GM23338 (cell line): ENCODE data around the gene FGF13. TPM values are rescaled to one million over a fixed set of nuclear protein-coding genes. Genes with fewer than 3 reads are reported as not detected.
A peak's percentile ranks its signal among the peaks of the same experiment; 100 is the strongest.

ENCODE experiments used
- ATAC-seq: fragments of 200-7000 bp; cut with Tn5 transposase; 3 replicates; pipeline ENCODE4 v1.9.1; 2020
- DNase-seq: peaks from one replicate; pipeline ENCODE4 v3.0.0-alpha.2; 2015; ENCODE audit warnings: low spot score
- H2AFZ ChIP-seq: fragments of 200-600 bp; sonication (generic); 2 replicates; pipeline ENCODE4 v1.8.0; 2016; ENCODE audit warnings: antibody characterized with exemption, mild to moderate bottlenecking, moderate library complexity
- H3F3A ChIP-seq: fragments of 200-600 bp; sonication (generic); replicated peaks from 2 replicates; pipeline ENCODE4 v1.8.0; 2017; ENCODE audit warnings: antibody characterized with exemption, mixed run types, low read depth
- H3K27ac ChIP-seq: fragments of 200-600 bp; sonication (generic); 2 replicates; pipeline ENCODE4 v1.6.1; 2016; ENCODE audit warnings: low read depth
- H3K27me3 ChIP-seq: fragments of 200-600 bp; sonication (generic); 2 replicates; pipeline ENCODE4 v1.8.0; 2016; ENCODE audit warnings: mild to moderate bottlenecking, mixed run types, moderate library complexity; ENCODE audit not compliant: insufficient read depth
- H3K36me3 ChIP-seq: fragments of 200-600 bp; sonication (generic); 2 replicates; pipeline ENCODE4 v1.8.0; 2016; ENCODE audit warnings: mild to moderate bottlenecking; ENCODE audit not compliant: insufficient read depth
- H3K4me1 ChIP-seq: fragments of 200-600 bp; sonication (generic); 2 replicates; pipeline ENCODE4 v1.8.0; 2016; ENCODE audit warnings: mild to moderate bottlenecking, moderate library complexity; ENCODE audit not compliant: insufficient read depth
- H3K4me2 ChIP-seq: fragments of 200-600 bp; sonication (generic); 2 replicates; pipeline ENCODE4 v1.7.1; 2017; ENCODE audit warnings: mixed run types
- H3K4me3 ChIP-seq: fragments of 200-600 bp; sonication (generic); 2 replicates; pipeline ENCODE4 v1.6.1; 2016; ENCODE audit warnings: mixed run types
- H3K79me2 ChIP-seq: fragments of 200-600 bp; sonication (generic); replicated peaks from 2 replicates; pipeline ENCODE4 v1.8.0; 2017; ENCODE audit warnings: mild to moderate bottlenecking; ENCODE audit not compliant: insufficient read depth
- H3K9me2 ChIP-seq: fragments of 200-600 bp; sonication (generic); 2 replicates; pipeline ENCODE4 v1.8.0; 2017; ENCODE audit not compliant: insufficient read depth
- H4K20me1 ChIP-seq: fragments of 200-600 bp; sonication (generic); replicated peaks from 2 replicates; pipeline ENCODE4 v1.8.0; 2017; ENCODE audit warnings: mild to moderate bottlenecking; ENCODE audit not compliant: insufficient read depth
- H3K27ac Mint-ChIP-seq: 2 replicates; pipeline ENCODE4 v1.8.0; 2020; ENCODE audit warnings: inconsistent platforms, mild to moderate bottlenecking, moderate library complexity, mixed read lengths
- H3K27me3 Mint-ChIP-seq: 3 replicates; pipeline ENCODE4 v1.8.0; 2022; ENCODE audit warnings: low read depth, mild to moderate bottlenecking, moderate library complexity, mixed read lengths, inconsistent platforms; ENCODE audit not compliant: insufficient read depth, poor library complexity
- H3K36me3 Mint-ChIP-seq: 3 replicates; pipeline ENCODE4 v1.8.0; 2021; ENCODE audit warnings: low read depth, mild to moderate bottlenecking, inconsistent platforms, moderate library complexity, mixed read lengths
- H3K4me1 Mint-ChIP-seq: 3 replicates; pipeline ENCODE4 v1.8.0; 2020; ENCODE audit warnings: mild to moderate bottlenecking, inconsistent platforms, mixed read lengths
- H3K4me3 Mint-ChIP-seq: 3 replicates; pipeline ENCODE4 v1.8.0; 2021; ENCODE audit warnings: moderate library complexity, mild to moderate bottlenecking, inconsistent platforms, mixed read lengths
- H3K9me3 Mint-ChIP-seq: 3 replicates; pipeline ENCODE4 v1.8.0; 2020; ENCODE audit warnings: moderate library complexity, mild to moderate bottlenecking, inconsistent platforms, mixed read lengths
- EZH2 ChIP-seq: fragments of 200-600 bp; sonication (generic); IDR thresholded peaks from one replicate; pipeline ENCODE4 v1.8.0; 2017; ENCODE audit warnings: antibody characterized with exemption, mild to moderate bottlenecking, low read depth; ENCODE audit not compliant: unreplicated experiment
- ZNF331 ChIP-seq: fragments of 250-450 bp; sonication (Bioruptor Pico); IDR thresholded peaks from 2 replicates; pipeline ENCODE4 v1.5.0; 2020; ENCODE audit warnings: low read depth, mild to moderate bottlenecking, moderate library complexity
- polyA plus RNA-seq: library from polyadenylated mRNA; unstranded; fragments of >200 nt; fragmentation: Nextera tagmentation; extraction: Ambion mirVana; gene quantifications from 2 replicates; pipeline ENCODE4 v1.2.1, GENCODE V29; 2016
- total RNA-seq: library from RNA; depleted of rRNA; stranded (reverse); fragments of >200 nt; shearing (Covaris generic); gene quantifications from 2 replicates; pipeline ENCODE4 v1.2.3, GENCODE V29; 2014
- TF ChIP-seq, protein P1 (sequence below): fragments of 250-450 bp; sonication (Bioruptor Pico); IDR thresholded peaks from 2 replicates; pipeline ENCODE4 v1.5.0; 2020; ENCODE audit warnings: mild to moderate bottlenecking, moderate library complexity
- TF ChIP-seq, protein P2 (sequence below), 2 experiments: fragments of 200-600 bp in 1 of 2; sonication (generic) in 1 of 2; conservative IDR thresholded peaks; 2 replicates each; pipeline versions ENCODE4 v1.5.1 to v1.6.1; 2016 to 2017; ENCODE audit warnings: antibody characterized with exemption in 2 of 2, low read depth in 2 of 2, mild to moderate bottlenecking in 2 of 2, moderate library complexity in 1 of 2

The FGF13 gene
- total and polyA plus RNA-seq, 2 experiments from 2014 or later, result 18.8 to 20.3 TPM

DNA sequence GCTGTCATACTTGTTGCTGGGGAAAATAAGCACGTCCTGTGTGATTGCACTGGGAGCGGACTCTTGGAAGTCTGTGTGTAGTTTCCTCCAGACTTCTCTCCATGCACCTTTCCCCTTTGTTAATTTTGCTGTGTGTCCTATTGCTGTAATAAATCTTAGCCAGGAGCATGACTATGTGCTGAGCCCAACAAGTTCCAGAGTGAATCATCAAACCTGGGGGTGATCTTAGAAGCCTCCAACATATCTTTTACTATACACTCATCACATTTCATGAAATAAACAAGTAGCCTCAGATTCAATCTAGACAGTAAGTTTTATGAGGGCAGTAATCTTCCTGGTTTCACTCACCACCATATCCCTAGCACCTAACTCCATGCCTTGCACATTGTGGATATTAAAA lies 43.3 kb upstream of the FGF13 start (continued):
- TF ChIP-seq, protein P1, sequence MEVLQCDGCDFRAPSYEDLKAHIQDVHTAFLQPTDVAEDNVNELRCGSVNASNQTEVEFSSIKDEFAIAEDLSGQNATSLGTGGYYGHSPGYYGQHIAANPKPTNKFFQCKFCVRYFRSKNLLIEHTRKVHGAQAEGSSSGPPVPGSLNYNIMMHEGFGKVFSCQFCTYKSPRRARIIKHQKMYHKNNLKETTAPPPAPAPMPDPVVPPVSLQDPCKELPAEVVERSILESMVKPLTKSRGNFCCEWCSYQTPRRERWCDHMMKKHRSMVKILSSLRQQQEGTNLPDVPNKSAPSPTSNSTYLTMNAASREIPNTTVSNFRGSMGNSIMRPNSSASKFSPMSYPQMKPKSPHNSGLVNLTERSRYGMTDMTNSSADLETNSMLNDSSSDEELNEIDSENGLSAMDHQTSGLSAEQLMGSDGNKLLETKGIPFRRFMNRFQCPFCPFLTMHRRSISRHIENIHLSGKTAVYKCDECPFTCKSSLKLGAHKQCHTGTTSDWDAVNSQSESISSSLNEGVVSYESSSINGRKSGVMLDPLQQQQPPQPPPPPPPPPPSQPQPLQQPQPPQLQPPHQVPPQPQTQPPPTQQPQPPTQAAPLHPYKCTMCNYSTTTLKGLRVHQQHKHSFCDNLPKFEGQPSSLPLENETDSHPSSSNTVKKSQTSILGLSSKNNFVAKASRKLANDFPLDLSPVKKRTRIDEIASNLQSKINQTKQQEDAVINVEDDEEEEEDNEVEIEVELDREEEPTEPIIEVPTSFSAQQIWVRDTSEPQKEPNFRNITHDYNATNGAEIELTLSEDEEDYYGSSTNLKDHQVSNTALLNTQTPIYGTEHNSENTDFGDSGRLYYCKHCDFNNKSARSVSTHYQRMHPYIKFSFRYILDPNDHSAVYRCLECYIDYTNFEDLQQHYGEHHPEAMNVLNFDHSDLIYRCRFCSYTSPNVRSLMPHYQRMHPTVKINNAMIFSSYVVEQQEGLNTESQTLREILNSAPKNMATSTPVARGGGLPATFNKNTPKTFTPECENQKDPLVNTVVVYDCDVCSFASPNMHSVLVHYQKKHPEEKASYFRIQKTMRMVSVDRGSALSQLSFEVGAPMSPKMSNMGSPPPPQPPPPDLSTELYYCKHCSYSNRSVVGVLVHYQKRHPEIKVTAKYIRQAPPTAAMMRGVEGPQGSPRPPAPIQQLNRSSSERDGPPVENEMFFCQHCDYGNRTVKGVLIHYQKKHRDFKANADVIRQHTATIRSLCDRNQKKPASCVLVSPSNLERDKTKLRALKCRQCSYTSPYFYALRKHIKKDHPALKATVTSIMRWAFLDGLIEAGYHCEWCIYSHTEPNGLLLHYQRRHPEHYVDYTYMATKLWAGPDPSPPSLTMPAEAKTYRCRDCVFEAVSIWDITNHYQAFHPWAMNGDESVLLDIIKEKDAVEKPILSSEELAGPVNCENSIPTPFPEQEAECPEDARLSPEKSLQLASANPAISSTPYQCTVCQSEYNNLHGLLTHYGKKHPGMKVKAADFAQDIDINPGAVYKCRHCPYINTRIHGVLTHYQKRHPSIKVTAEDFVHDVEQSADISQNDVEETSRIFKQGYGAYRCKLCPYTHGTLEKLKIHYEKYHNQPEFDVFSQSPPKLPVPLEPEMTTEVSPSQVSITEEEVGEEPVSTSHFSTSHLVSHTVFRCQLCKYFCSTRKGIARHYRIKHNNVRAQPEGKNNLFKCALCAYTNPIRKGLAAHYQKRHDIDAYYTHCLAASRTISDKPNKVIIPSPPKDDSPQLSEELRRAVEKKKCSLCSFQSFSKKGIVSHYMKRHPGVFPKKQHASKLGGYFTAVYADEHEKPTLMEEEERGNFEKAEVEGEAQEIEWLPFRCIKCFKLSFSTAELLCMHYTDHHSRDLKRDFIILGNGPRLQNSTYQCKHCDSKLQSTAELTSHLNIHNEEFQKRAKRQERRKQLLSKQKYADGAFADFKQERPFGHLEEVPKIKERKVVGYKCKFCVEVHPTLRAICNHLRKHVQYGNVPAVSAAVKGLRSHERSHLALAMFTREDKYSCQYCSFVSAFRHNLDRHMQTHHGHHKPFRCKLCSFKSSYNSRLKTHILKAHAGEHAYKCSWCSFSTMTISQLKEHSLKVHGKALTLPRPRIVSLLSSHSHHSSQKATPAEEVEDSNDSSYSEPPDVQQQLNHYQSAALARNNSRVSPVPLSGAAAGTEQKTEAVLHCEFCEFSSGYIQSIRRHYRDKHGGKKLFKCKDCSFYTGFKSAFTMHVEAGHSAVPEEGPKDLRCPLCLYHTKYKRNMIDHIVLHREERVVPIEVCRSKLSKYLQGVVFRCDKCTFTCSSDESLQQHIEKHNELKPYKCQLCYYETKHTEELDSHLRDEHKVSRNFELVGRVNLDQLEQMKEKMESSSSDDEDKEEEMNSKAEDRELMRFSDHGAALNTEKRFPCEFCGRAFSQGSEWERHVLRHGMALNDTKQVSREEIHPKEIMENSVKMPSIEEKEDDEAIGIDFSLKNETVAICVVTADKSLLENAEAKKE (CRISPR knock-in tag), result no peak
- TF ChIP-seq EZH2, result no peak

DNA sequence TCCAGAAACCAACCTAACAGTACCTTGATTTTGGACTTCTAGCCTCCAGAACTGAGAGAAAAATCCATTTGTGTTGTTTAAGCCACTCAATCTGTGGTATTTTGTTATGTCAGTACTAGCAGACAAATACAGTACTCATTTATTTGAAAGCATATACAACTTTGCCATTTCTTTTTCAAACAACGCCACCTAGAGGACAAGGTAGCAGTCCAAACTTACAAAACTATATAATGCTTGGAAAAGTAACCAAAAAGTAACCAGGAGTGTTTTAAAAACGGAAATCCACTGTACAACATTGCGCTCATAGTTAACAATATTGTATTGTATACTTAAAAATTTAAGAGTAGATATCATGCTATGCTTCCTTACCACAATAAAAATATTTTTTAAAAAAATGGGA lies 37.0 kb upstream of the FGF13 start:
- Histone ChIP-seq H3K27ac (no peak overlapping the region), H3K4me2 (no peak overlapping the region), H3K36me3 (no peaks in the 10 kb centered on the region), H2AFZ (no peak overlapping the region), H3K79me2 (no peaks in the 10 kb centered on the region), H3K27me3 (no peaks in the 10 kb centered on the region), H3F3A (no peaks in the 10 kb centered on the region), H3K9me2 (no peaks in the 10 kb centered on the region), H3K4me1 (no peaks in the 10 kb centered on the region), H4K20me1 (no peaks in the 10 kb centered on the region), H3K4me3 (no peak overlapping the region)
- ATAC-seq (no peak), DNase-seq (peak; percentile 44)
- no peak for TF ChIP-seq ZNF331
- TF ChIP-seq, protein P2, sequence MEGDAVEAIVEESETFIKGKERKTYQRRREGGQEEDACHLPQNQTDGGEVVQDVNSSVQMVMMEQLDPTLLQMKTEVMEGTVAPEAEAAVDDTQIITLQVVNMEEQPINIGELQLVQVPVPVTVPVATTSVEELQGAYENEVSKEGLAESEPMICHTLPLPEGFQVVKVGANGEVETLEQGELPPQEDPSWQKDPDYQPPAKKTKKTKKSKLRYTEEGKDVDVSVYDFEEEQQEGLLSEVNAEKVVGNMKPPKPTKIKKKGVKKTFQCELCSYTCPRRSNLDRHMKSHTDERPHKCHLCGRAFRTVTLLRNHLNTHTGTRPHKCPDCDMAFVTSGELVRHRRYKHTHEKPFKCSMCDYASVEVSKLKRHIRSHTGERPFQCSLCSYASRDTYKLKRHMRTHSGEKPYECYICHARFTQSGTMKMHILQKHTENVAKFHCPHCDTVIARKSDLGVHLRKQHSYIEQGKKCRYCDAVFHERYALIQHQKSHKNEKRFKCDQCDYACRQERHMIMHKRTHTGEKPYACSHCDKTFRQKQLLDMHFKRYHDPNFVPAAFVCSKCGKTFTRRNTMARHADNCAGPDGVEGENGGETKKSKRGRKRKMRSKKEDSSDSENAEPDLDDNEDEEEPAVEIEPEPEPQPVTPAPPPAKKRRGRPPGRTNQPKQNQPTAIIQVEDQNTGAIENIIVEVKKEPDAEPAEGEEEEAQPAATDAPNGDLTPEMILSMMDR (conservative IDR thresholded peaks at IDR 0.05; ENCODE audit: low read depth in 2 of 2), result peak; percentile 47 to 56
- Mint-ChIP-seq H3K27ac (no peak overlapping the region), H3K4me1 (peaks cover 5% of the 10 kb centered on the region; the same call in 1 of the 3 replicates), H3K27me3 (peaks cover 2% of the 10 kb centered on the region), H3K36me3 (no peaks in the 10 kb centered on the region), H3K9me3 (no peaks in the 10 kb centered on the region), H3K4me3 (no peak overlapping the region)
